Bone marrow (tissue), 2 donors: ENCODE data around the gene PRKCZ.
"Not testable (repeated sequence)": the region's sequence is repeated elsewhere in the genome, so short reads cannot be mapped to it uniquely, and the experiment has no call there.

Experiments
- DNase-seq, 2 donors: peaks; one replicate each; lab custom pipeline; 2025; lab: John Stamatoyannopoulos, UW

PRKCZ gene

GRCh38 chr1:2135941-2136340, 85.7 kb downstream of the PRKCZ start:
- DNase-seq = no peak

- DNase-seq = no peak
Observed at GRCh38 chr1:2136386-2137235, 86.4 kb downstream of the PRKCZ start.

- DNase-seq = no peak
Observed at GRCh38 chr1:2137257-2138121, 87.3 kb downstream of the PRKCZ start.

GRCh38 chr1:2139156-2139555, 88.9 kb downstream of the PRKCZ start:
- not testable (repeated sequence) for DNase-seq

- no peak for DNase-seq
Observed at GRCh38 chr1:2141025-2141424, 90.8 kb downstream of the PRKCZ start.

- DNase-seq = no peak
Observed at GRCh38 chr1:2143814-2144500, 93.7 kb downstream of the PRKCZ start.

GRCh38 chr1:2144501-2145090, 94.4 kb downstream of the PRKCZ start:
- DNase-seq = no peak

GRCh38 chr1:2145946-2146835, 96.0 kb downstream of the PRKCZ start:
- no peak for DNase-seq

- no peak for DNase-seq
Observed at GRCh38 chr1:2146836-2147517, 96.8 kb downstream of the PRKCZ start.

GRCh38 chr1:2147869-2148268, 97.7 kb downstream of the PRKCZ start:
- DNase-seq = not testable (repeated sequence)

- DNase-seq = no peak
Observed at GRCh38 chr1:2148691-2149090, 98.5 kb downstream of the PRKCZ start.

- DNase-seq = no peak
Observed at GRCh38 chr1:2150801-2151200, 100.6 kb downstream of the PRKCZ start.

GRCh38 chr1:2151252-2151651, 101.0 kb downstream of the PRKCZ start:
- DNase-seq = peak in 1 of 2 donors; percentile 17

GRCh38 chr1:2151911-2152310, 101.7 kb downstream of the PRKCZ start:
- DNase-seq = no peak

- DNase-seq = no peak
Observed at GRCh38 chr1:2152954-2153353, 102.7 kb downstream of the PRKCZ start.

- DNase-seq = no peak
Observed at GRCh38 chr1:2154022-2154421, 103.8 kb downstream of the PRKCZ start.

- no peak for DNase-seq
Observed at GRCh38 chr1:2155147-2155598, 105.0 kb downstream of the PRKCZ start.

- DNase-seq = no peak
Observed at GRCh38 chr1:2155788-2156187, 105.6 kb downstream of the PRKCZ start.

GRCh38 chr1:2156866-2157265, 106.7 kb downstream of the PRKCZ start:
- DNase-seq = no peak

GRCh38 chr1:2157856-2158255, 107.6 kb downstream of the PRKCZ start:
- no peak for DNase-seq
